Measurements from ENCODE around the gene ACRV1.

ACRV1 gene

GRCh38 chr11:125688632-125689031 is 8.0 kb upstream of the ACRV1 start:
- no peak overlapping the region for H2AFZ ChIP-seq (ENCODE audit: low read length)
- H3K9ac ChIP-seq (ENCODE audit: low read length), result no peak overlapping the region
- H3K4me1 ChIP-seq (ENCODE audit: low read length), result no peaks in the 10 kb centered on the region
- no peak overlapping the region for H3K4me2 ChIP-seq (ENCODE audit: low read depth, low read length)
- no peaks in the 10 kb centered on the region for H3K9me2 ChIP-seq (replicated peaks; ENCODE audit: insufficient read depth, low read length)
- no peaks in the 10 kb centered on the region for H3K27me3 ChIP-seq (replicated peaks; ENCODE audit: insufficient read depth, low read length)
- no peak for DNase-seq
- H3K9me3 ChIP-seq (replicated peaks; ENCODE audit: insufficient read depth, low read length), result no peaks in the 10 kb centered on the region
- no peak overlapping the region for H3K4me3 ChIP-seq (ENCODE audit: low read length)
- H3K36me3 ChIP-seq (replicated peaks; ENCODE audit: insufficient read depth, low read length), result no peaks in the 10 kb centered on the region
- no peaks in the 10 kb centered on the region for H3F3A ChIP-seq (ENCODE audit: insufficient read depth, low read length)
- H4K20me1 ChIP-seq (ENCODE audit: insufficient read depth, low read length), result no peaks in the 10 kb centered on the region
- no peaks in the 10 kb centered on the region for H3K79me2 ChIP-seq (ENCODE audit: low read length)
- no peak for TF ChIP-seq EZH2phosphoT487 (IDR thresholded peaks at IDR 0.05; ENCODE audit: low read length)
- no peak for TF ChIP-seq EZH2 (optimal IDR thresholded peaks at IDR 0.05; ENCODE audit: low read depth, low read length)
- TF ChIP-seq CTCF (IDR thresholded peaks at IDR 0.05; ENCODE audit: low read length), result no peak
- no peak overlapping the region for H3K27ac ChIP-seq (ENCODE audit: low read length)

GRCh38 chr11:125688066-125688465 is 7.4 kb upstream of the ACRV1 start:
- H3K79me2 ChIP-seq (ENCODE audit: low read length), result no peaks in the 10 kb centered on the region

GRCh38 chr11:125685228-125685627 is 4.6 kb upstream of the ACRV1 start:
- Histone ChIP-seq H2AFZ (ENCODE audit: low read length) (no peak overlapping the region), H3K4me3 (ENCODE audit: low read length) (no peak overlapping the region), H3K4me1 (ENCODE audit: low read length) (no peaks in the 10 kb centered on the region), H3K27me3 (replicated peaks; ENCODE audit: insufficient read depth, low read length) (no peaks in the 10 kb centered on the region), H3K9me3 (replicated peaks; ENCODE audit: insufficient read depth, low read length) (no peaks in the 10 kb centered on the region), H3K79me2 (ENCODE audit: low read length) (no peaks in the 10 kb centered on the region), H3K36me3 (replicated peaks; ENCODE audit: insufficient read depth, low read length) (no peaks in the 10 kb centered on the region), H3K9me2 (replicated peaks; ENCODE audit: insufficient read depth, low read length) (no peaks in the 10 kb centered on the region), H3F3A (ENCODE audit: insufficient read depth, low read length) (no peaks in the 10 kb centered on the region), H4K20me1 (ENCODE audit: insufficient read depth, low read length) (no peaks in the 10 kb centered on the region), H3K9ac (ENCODE audit: low read length) (no peak overlapping the region), H3K4me2 (ENCODE audit: low read depth, low read length) (no peak overlapping the region), H3K27ac (ENCODE audit: low read length) (no peak overlapping the region)
- DNase-seq, result no peak
- no peak for TF ChIP-seq CTCF (IDR thresholded peaks at IDR 0.05; ENCODE audit: low read length)
- no peak for TF ChIP-seq EZH2 (optimal IDR thresholded peaks at IDR 0.05; ENCODE audit: low read depth, low read length)

More at GRCh38 chr11:125688066-125688465, 7.4 kb upstream of the ACRV1 start:
- Histone ChIP-seq H3K36me3 (replicated peaks; ENCODE audit: insufficient read depth, low read length) (no peaks in the 10 kb centered on the region), H3K4me3 (ENCODE audit: low read length) (no peak overlapping the region), H3K9me2 (replicated peaks; ENCODE audit: insufficient read depth, low read length) (no peaks in the 10 kb centered on the region), H3K27me3 (replicated peaks; ENCODE audit: insufficient read depth, low read length) (no peaks in the 10 kb centered on the region), H3K9ac (ENCODE audit: low read length) (no peak overlapping the region), H3F3A (ENCODE audit: insufficient read depth, low read length) (no peaks in the 10 kb centered on the region), H3K4me1 (ENCODE audit: low read length) (no peaks in the 10 kb centered on the region), H2AFZ (ENCODE audit: low read length) (no peak overlapping the region), H3K4me2 (ENCODE audit: low read depth, low read length) (no peak overlapping the region), H4K20me1 (ENCODE audit: insufficient read depth, low read length) (no peaks in the 10 kb centered on the region), H3K9me3 (replicated peaks; ENCODE audit: insufficient read depth, low read length) (no peaks in the 10 kb centered on the region), H3K27ac (ENCODE audit: low read length) (no peak overlapping the region)
- no peak for DNase-seq
- TF ChIP-seq CTCF (IDR thresholded peaks at IDR 0.05; ENCODE audit: low read length) (no peak), EZH2phosphoT487 (IDR thresholded peaks at IDR 0.05; ENCODE audit: low read length) (no peak), EZH2 (optimal IDR thresholded peaks at IDR 0.05; ENCODE audit: low read depth, low read length) (no peak)

Data from MM.1S (cell line).